ENCODE data around the gene ACOT7. TPM values are rescaled to one million over a fixed set of nuclear protein-coding genes. Genes with fewer than 3 reads are reported as not detected.
"Not testable (repeated sequence)": the region's sequence is repeated elsewhere in the genome, so short reads cannot be mapped to it uniquely, and the experiment has no call there.

Gene ACOT7
- total and polyA plus RNA-seq, 5 donors: 5.9 to 9.5 (median 7.5) TPM

DNA sequence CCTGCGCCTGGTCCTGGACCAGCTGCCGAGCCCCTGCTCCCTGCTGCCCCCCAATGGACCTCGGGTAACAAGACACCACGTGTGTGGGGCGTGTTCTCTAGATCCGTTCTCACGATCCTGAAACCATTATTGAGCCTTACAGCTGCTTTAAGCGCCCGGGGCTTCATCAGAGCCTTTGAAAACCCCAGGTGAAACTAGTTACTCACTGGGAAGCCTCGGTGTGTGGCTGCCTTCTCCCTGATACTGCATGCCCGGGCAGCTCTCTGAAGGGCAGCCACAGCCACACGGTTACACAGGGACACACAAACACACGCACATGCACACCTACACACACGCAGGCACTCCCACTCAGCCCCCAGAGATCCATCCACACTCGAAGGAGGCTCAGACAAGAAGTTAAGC, 20.9 kb upstream of the ACOT7 start:
- H3K9me3 ChIP-seq (ENCODE audit: control insufficient read depth, low read length): no peaks in the 10 kb centered on the region
- no peak overlapping the region for H3K4me3 ChIP-seq (ENCODE audit: low read length)
- intact Hi-C loops (cut with DNase I): no loop called here
- no peak overlapping the region for H3K27ac ChIP-seq (ENCODE audit: low read length)
- no peaks in the 10 kb centered on the region for H3K4me1 ChIP-seq (ENCODE audit: control insufficient read depth, insufficient read depth, low read length)
- ATAC-seq: peak in 1 of 2 donors; percentile 48
- WGBS: 7% methylated on average over 15 of the region's 15 CpGs
- DNase-seq: no peak
- H3K27me3 ChIP-seq (ENCODE audit: control insufficient read depth, insufficient read depth): no peaks in the 10 kb centered on the region

DNA sequence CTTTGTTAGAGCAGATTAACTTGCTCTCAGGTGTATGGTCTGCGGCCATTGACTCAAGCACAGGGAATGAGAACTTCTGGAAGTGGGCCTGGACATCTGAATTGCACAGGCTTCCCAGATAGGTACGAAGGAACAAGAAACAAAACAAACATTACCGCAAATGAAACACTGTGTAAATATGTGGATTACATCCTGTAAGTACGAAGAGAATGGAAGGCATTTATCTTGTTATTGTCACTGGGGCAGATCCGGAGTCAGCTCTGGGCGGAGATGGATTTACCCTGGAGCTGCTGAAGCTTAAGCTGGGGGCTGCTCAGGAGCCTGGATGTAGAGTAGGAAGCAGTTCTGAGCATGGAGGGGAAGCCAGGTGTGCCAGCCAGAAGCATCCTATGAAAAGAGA, 19.3 kb upstream of the ACOT7 start:
- no peak for ATAC-seq
- H3K27me3 ChIP-seq (ENCODE audit: control insufficient read depth, insufficient read depth): no peaks in the 10 kb centered on the region

DNA sequence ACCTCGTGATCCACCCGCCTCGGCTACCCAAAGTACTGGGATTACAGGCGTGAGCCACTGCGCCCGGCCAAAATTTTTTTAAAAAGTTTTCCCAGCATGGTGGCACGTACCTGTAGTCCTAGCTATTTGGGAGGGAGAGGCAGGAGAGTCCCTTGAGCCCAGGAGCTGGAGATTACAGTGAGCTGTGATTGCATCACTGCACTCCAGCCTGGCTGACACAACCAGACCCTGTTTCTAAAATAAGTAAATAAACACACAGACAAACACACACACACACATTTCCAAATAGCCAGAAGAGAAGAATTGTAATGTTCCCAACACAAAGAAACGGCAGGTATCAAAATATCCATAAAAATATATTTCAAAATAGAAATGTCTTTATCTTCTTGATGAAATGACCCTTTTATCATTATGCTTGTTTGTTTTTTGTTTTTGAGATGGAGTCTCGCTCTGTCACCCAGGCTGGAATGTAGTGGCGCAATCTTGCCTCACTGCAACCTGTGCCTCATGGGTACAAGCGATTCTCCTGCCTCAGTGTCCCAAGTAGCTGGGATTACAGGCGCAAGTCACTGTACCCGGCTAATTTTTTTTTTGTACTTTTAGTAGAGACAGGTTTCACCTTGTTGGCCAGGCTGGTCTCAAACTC, 16.8 kb upstream of the ACOT7 start:
- Histone ChIP-seq H3K27me3 (ENCODE audit: control insufficient read depth, insufficient read depth) (no peaks in the 10 kb centered on the region), H3K4me1 (ENCODE audit: control insufficient read depth, insufficient read depth, low read length) (no peaks in the 10 kb centered on the region), H3K27ac (ENCODE audit: low read length) (no peak overlapping the region), H3K4me3 (ENCODE audit: low read length) (no peak overlapping the region), H3K9me3 (ENCODE audit: control insufficient read depth, low read length) (no peaks in the 10 kb centered on the region)
- no peak for ATAC-seq
- no peak for DNase-seq
- intact Hi-C loops (cut with DNase I): no loop called here
- WGBS: 84% methylated on average over 13 of the region's 13 CpGs

More for the DNA sequence above, 19.3 kb upstream of the ACOT7 start:
- no peaks in the 10 kb centered on the region for H3K4me1 ChIP-seq (ENCODE audit: control insufficient read depth, insufficient read depth, low read length)
- intact Hi-C loops (cut with DNase I): no loop called here
- 65% methylated on average over 6 of the region's 6 CpGs for WGBS
- H3K9me3 ChIP-seq (ENCODE audit: control insufficient read depth, low read length): no peaks in the 10 kb centered on the region
- DNase-seq: no peak
- H3K27ac ChIP-seq (ENCODE audit: low read length): no peak overlapping the region
- H3K4me3 ChIP-seq (ENCODE audit: low read length): no peak overlapping the region

DNA sequence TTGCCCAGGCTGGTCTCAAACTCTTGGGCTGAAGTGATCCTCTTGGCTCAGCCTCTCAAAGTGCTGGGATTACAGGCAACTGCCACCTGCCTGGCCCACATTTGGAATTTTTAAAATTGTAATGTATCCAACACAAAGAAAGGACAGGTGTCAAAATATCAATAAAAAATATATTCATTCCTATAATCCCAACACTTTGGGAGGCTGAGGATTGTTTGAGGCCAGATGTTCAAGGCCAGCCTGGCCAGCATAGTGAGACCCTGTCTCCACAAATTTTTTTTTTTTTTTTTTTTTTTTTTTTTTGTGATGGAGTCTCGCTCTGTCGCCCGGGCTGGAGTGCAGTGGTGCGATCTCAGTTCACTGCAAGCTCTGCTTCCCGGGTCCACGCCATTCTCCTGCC, 16.2 kb upstream of the ACOT7 start:
- DNase-seq: no peak
- WGBS: 89% methylated on average over 5 of the region's 6 CpGs
- H3K4me3 ChIP-seq (ENCODE audit: low read length): no peak overlapping the region
- no peaks in the 10 kb centered on the region for H3K9me3 ChIP-seq (ENCODE audit: control insufficient read depth, low read length)
- no peaks in the 10 kb centered on the region for H3K4me1 ChIP-seq (ENCODE audit: control insufficient read depth, insufficient read depth, low read length)
- intact Hi-C loops (cut with DNase I): loop anchor here (5.0 to 10.0 kb wide), 4 partner anchors 47 to 162 kb away; no protein-coding TSS in a partner anchor
- no peaks in the 10 kb centered on the region for H3K27me3 ChIP-seq (ENCODE audit: control insufficient read depth, insufficient read depth)
- no peak overlapping the region for H3K27ac ChIP-seq (ENCODE audit: low read length)
- no peak for ATAC-seq

- no peak for DNase-seq
- Histone ChIP-seq H3K4me3 (ENCODE audit: low read length) (no peak overlapping the region), H3K9me3 (ENCODE audit: control insufficient read depth, low read length) (no peaks in the 10 kb centered on the region), H3K27ac (ENCODE audit: low read length) (no peak overlapping the region), H3K4me1 (ENCODE audit: control insufficient read depth, insufficient read depth, low read length) (no peaks in the 10 kb centered on the region), H3K27me3 (ENCODE audit: control insufficient read depth, insufficient read depth) (no peaks in the 10 kb centered on the region)
- no peak for ATAC-seq
- 85% methylated on average over 4 of the region's 4 CpGs for WGBS
- intact Hi-C loops (cut with DNase I): loop anchor here (5.0 to 10.0 kb wide), 4 partner anchors 47 to 162 kb away; no protein-coding TSS in a partner anchor
Observed at GRCh38 chr1:6409053-6409452, 15.5 kb upstream of the ACOT7 start.

- ATAC-seq (no peak), DNase-seq (no peak)
- no peaks in the 10 kb centered on the region for H3K4me1 ChIP-seq (ENCODE audit: control insufficient read depth, insufficient read depth, low read length)
- no peaks in the 10 kb centered on the region for H3K9me3 ChIP-seq (ENCODE audit: control insufficient read depth, low read length)
- H3K27me3 ChIP-seq (ENCODE audit: control insufficient read depth, insufficient read depth): no peaks in the 10 kb centered on the region
- no peak overlapping the region for H3K27ac ChIP-seq (ENCODE audit: low read length)
- intact Hi-C loops (cut with DNase I): loop anchor here (5.0 to 10.0 kb wide), 4 partner anchors 46 to 161 kb away; no protein-coding TSS in a partner anchor
- 81% methylated on average over 6 of the region's 6 CpGs for WGBS
- H3K4me3 ChIP-seq (ENCODE audit: low read length): no peak overlapping the region
Observed at GRCh38 chr1:6408023-6408422, 14.5 kb upstream of the ACOT7 start.

- Histone ChIP-seq H3K4me3 (ENCODE audit: low read length) (no peak overlapping the region), H3K27me3 (ENCODE audit: control insufficient read depth, insufficient read depth) (no peaks in the 10 kb centered on the region), H3K4me1 (ENCODE audit: control insufficient read depth, insufficient read depth, low read length) (no peaks in the 10 kb centered on the region), H3K9me3 (ENCODE audit: control insufficient read depth, low read length) (no peaks in the 10 kb centered on the region), H3K27ac (ENCODE audit: low read length) (no peak overlapping the region)
- ATAC-seq: no peak
- intact Hi-C loops (cut with DNase I): loop anchor here (5.0 to 10.0 kb wide), 3 partner anchors 39 to 154 kb away; no protein-coding TSS in a partner anchor
- no peak for DNase-seq
- 66% methylated on average over 6 of the region's 6 CpGs for WGBS
Observed at GRCh38 chr1:6401673-6402072, 8.1 kb upstream of the ACOT7 start.

DNA sequence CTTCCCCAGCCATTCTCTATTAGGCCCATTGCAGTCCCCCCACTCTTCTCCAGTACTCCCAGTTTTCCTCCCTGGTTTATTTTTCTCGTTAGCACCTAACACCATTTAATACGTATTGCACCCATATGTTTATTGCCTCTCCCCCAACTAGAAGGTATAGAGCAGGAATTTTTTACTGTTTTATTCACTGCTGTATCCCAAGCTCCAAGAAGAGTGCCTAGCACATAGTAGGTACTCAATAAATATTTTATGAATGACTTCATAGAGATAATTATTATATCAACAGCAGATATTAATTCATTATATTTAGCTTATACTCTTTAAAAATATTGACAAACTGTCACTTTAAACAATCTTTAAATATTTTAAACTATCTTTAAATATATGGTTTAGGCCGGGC, 5.7 kb upstream of the ACOT7 start:
- intact Hi-C loops (cut with DNase I): no loop called here
- Histone ChIP-seq H3K9me3 (ENCODE audit: control insufficient read depth, low read length) (no peaks in the 10 kb centered on the region), H3K4me1 (ENCODE audit: control insufficient read depth, insufficient read depth, low read length) (no peaks in the 10 kb centered on the region), H3K27ac (ENCODE audit: low read length) (no peak overlapping the region), H3K27me3 (ENCODE audit: control insufficient read depth, insufficient read depth) (no peaks in the 10 kb centered on the region), H3K4me3 (ENCODE audit: low read length) (no peak overlapping the region)
- DNase-seq (no peak), ATAC-seq (no peak)
- WGBS: 88% methylated on average over 3 of the region's 3 CpGs

GRCh38 chr1:6397844-6398441, 4.4 kb upstream of the ACOT7 start:
- ATAC-seq (no peak), DNase-seq (no peak)
- Histone ChIP-seq H3K9me3 (ENCODE audit: control insufficient read depth, low read length) (no peaks in the 10 kb centered on the region), H3K27ac (ENCODE audit: low read length) (no peak overlapping the region), H3K4me1 (ENCODE audit: control insufficient read depth, insufficient read depth, low read length) (no peaks in the 10 kb centered on the region), H3K4me3 (ENCODE audit: low read length) (no peak overlapping the region), H3K27me3 (ENCODE audit: control insufficient read depth, insufficient read depth) (no peaks in the 10 kb centered on the region)
- 59% methylated on average over 10 of the region's 10 CpGs for WGBS
- intact Hi-C loops (cut with DNase I): no loop called here

GRCh38 chr1:6396998-6397397, 3.4 kb upstream of the ACOT7 start:
- Histone ChIP-seq H3K27me3 (ENCODE audit: control insufficient read depth, insufficient read depth) (no peaks in the 10 kb centered on the region), H3K9me3 (ENCODE audit: control insufficient read depth, low read length) (no peaks in the 10 kb centered on the region), H3K27ac (ENCODE audit: low read length) (no peak overlapping the region), H3K4me3 (ENCODE audit: low read length) (no peak overlapping the region), H3K4me1 (ENCODE audit: control insufficient read depth, insufficient read depth, low read length) (no peaks in the 10 kb centered on the region)
- intact Hi-C loops (cut with DNase I): no loop called here
- ATAC-seq: no peak
- no peak for DNase-seq

DNA sequence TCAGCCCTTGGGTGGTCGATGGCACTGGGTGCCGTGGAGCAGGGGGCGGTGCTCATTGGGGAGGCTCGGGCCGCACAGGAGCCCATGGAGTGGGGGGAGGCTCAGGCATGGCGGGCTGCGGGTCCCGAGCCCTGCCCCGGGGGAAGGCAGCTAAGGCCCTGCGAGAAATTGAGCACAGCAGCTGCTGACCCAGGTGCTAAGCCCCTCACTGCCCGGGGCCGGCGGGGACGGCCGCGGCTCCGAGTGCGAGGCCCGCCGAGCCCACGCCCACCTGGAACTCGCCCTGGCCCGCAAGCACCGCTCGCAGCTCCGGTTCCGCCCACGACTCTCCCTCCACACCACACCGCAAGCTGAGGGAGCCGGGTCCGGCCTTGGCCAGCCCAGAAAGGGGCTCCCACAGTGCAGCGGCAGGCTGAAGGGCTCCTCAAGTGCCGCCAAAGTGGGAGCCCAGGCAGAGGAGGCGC, 2.2 kb upstream of the ACOT7 start:
- 95% methylated on average over 34 of the region's 34 CpGs for WGBS
- intact Hi-C loops (cut with DNase I); H3K4me1 ChIP-seq (ENCODE audit: control insufficient read depth, insufficient read depth, low read length): not testable (repeated sequence)

More for the DNA sequence above, 2.2 kb upstream of the ACOT7 start:
- not testable (repeated sequence) for H3K27ac ChIP-seq (ENCODE audit: low read length); H3K4me3 ChIP-seq (ENCODE audit: low read length); H3K27me3 ChIP-seq (ENCODE audit: control insufficient read depth, insufficient read depth); H3K9me3 ChIP-seq (ENCODE audit: control insufficient read depth, low read length); ATAC-seq; DNase-seq

Measured in right cardiac atrium (tissue), 5 donors.